Central memory CD4-positive, alpha-beta T cell (primary cell): ENCODE measurements around the gene SPG11.

Experiments
- DNase-seq: peaks from one replicate; pipeline ENCODE4 v3.0.0; 2022

The SPG11 gene

DNA sequence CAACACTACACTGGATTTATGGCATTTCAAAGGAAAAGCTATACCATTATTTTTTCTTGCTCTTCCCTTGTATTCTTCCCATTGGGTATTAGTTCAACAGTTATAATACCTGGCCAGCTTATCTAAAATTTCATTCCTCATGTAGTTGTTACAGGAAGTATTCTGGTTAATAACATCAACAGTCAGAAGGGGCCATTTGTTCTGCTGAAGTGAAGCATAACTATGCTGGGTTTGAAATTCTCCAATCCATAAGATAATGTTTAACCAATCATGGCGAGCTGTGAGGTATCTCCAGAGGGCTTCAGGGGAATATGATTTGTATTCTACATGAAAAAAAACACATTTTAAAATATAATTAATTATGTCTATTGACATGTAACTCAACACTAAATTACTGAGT, 43.4 kb downstream of the SPG11 start:
- no peak for DNase-seq

- no peak for DNase-seq
Measured at GRCh38 chr15:44616974-44617373, 46.5 kb downstream of the SPG11 start.

DNA sequence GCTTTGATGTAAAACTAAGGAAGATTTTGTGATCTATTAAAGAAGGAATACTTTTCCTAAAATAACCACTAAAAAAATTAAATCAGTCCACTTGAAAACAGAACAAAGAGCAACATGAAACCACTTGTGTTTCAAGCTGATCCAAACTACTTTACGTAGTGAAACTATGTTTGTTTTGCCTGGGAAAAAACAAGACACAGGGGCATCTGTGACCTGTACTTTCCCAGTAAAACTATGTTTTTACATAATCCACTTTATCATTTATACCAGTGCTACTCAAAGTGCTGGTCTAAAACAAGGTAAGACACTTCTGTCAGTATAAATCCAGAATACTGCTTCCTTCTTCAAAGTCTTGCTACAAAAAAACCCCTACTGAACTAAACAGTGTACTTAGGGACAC, 56.7 kb downstream of the SPG11 start:
- no peak for DNase-seq

- DNase-seq, result no peak
Measured at GRCh38 chr15:44603126-44603525, 60.3 kb downstream of the SPG11 start.

- DNase-seq, result no peak
Measured at GRCh38 chr15:44598892-44599291, 64.6 kb downstream of the SPG11 start.

DNA sequence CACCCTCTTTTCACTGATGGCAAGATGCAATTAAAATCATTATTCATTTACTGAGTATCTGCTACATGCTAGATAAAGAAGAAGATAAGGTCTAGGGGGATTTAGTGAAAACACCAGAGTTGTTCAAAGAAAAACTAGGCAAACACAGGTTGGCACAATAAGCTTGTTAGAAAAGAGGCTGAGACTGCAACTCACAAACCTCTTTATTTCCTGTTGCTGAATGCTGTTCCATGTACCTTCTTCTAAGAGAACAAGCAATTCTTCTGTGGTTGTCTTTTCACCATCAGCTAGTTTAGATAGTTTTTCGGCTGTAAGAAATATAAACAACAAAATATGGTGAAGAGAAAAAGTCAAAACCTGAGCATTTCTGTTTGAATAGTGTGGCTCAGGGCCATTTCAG, 65.4 kb downstream of the SPG11 start:
- no peak for DNase-seq

- DNase-seq, result no peak
Measured at GRCh38 chr15:44596511-44597010, 66.9 kb downstream of the SPG11 start.

DNA sequence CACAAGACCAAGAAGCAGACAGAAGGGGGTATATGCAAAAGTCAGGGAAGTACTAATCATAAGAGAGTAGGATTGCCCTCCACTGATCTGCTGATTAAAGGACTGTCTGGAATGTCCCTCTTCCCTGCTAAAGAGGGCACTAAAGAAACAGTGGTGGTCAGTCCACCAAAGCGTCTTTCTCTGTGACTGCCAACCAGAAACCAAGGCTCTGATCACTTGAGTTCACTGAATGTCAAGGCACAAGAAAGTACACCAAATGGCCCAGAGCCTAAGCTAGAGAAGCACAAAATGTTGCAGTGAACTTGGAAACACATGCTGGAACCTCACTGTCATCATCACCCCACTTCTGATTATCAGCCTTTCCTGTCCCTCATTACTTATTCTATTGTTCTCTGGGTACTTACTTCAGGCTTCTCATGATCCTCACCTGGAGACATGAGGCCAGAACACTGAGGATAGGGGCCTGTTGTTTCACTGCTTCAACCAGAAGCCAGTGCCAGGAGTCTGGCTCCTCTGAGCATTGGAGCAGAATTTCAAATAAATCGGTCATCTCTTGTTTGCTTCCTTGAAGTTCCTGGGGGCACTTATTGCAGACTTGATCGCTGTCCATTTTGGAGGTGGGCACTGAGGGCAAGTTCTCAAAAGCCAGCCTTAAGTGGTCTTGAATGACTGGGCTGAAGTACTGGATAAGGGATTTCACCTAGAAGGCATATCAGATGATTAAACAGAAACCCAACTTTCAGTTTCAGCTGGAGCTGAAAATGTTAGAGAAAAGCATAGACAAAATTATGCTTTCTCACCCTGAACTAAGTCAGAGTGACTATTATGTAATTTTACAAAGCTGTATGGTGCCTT, 67.6 kb downstream of the SPG11 start:
- DNase-seq, result no peak

GRCh38 chr15:44595246-44595645, 68.2 kb downstream of the SPG11 start:
- no peak for DNase-seq

GRCh38 chr15:44593042-44593736, 70.3 kb downstream of the SPG11 start:
- DNase-seq, result peak; percentile 51

DNA sequence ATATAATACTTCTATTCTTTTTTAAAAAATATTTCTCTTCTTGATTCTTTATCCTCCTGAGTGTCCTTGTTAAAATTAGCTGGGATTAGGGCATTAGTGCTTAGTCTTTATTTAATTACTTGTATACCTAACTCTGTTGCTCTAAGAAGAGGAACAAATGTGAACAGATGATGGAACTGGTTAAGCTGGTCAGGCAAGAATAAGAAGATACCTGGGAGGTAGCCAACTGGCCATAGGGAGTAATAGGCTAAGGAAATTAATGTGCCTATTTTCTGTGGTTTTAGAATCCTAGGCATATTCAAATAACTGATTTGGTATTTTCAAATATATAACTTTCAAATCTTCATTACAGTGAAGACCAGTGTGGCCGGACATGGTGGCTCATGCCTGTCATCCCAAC, 72.1 kb downstream of the SPG11 start:
- no peak for DNase-seq

GRCh38 chr15:44588541-44588940, 74.9 kb downstream of the SPG11 start:
- no peak for DNase-seq

- no peak for DNase-seq
Measured at GRCh38 chr15:44585633-44586032, 77.8 kb downstream of the SPG11 start.

GRCh38 chr15:44584162-44584749, 79.2 kb downstream of the SPG11 start:
- peak; percentile 43 for DNase-seq

DNA sequence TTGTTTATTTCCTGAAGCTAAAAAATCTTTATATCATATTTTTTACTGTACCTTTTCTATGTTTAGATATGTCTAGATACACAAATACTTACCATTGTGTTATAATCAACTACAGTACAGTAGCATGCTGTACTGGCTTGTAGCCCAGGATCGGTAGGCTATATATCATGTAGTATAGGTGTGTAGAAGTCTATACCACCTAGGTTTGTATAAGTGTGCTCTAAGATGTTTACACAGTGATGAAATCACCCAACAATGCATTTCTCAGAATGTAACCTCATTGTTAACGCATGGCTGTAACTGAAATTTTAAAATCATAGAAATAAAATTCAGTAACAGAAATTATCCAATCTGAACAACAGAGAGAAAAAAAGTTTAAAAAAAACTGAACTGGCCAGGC, 83.4 kb downstream of the SPG11 start:
- DNase-seq, result no peak

DNA sequence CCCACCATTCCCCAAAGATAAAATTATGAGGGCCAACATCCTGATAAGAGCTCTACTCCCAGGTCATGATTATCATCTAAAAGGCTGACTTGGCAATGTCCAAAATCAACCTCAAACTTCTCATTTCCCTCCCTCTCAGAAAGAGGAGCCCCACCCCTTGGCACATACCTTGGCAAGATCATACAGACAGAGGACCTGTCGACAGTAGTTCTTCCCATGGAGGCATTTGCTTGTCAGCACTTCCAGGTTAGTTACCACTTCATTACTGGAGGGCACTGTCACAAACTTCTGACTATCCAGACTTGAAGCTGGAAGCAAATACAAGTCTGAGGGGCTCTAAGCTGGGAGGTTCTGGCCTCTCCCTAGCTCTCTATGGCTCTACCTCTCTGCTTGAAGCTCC, 88.7 kb downstream of the SPG11 start:
- no peak for DNase-seq

DNA sequence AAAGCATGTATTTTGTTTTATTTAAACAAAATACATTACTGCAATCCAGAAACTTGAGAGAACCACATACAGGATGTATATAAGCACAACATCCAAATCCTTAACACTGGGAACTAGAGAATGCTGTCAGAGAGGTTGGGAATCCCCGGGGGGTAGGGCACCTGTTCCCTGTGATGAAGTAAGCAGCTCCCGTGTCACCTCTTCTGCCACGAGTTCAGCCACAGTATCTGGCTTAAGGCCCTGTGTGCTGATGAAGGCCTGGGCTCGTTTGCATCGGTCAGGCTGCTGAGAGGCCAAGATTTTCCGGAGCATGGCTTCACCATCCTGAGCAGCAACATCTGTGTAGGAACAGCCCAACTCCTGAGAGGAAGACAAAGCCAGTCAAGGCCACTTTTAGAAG, 90.1 kb downstream of the SPG11 start:
- DNase-seq, result no peak

GRCh38 chr15:44570361-44570760, 93.1 kb downstream of the SPG11 start:
- DNase-seq, result no peak

- no peak for DNase-seq
Measured at GRCh38 chr15:44569316-44569715, 94.1 kb downstream of the SPG11 start.

GRCh38 chr15:44568338-44568737, 95.1 kb downstream of the SPG11 start:
- no peak for DNase-seq

DNA sequence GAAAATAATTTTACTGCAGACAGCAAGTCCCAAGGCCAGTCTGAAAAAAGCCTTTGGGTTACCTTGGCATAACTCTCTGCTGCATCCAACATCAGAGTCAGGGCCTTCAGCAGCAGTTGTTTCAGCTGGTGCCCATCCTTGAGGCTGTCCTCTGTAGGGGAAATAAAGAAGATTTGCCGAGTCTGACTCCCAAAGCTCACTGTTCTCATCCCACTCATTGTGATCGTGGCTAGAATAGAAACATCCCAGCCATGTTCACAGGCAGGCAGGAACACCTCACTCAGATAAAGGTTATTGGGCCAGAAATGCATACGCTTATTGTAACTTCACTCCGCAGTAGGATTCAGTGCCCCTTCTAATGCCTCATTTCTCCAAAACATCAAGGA, 97.3 kb downstream of the SPG11 start:
- DNase-seq, result no peak

- no peak for DNase-seq
Measured at GRCh38 chr15:44565387-44566154, 97.9 kb downstream of the SPG11 start.

DNA sequence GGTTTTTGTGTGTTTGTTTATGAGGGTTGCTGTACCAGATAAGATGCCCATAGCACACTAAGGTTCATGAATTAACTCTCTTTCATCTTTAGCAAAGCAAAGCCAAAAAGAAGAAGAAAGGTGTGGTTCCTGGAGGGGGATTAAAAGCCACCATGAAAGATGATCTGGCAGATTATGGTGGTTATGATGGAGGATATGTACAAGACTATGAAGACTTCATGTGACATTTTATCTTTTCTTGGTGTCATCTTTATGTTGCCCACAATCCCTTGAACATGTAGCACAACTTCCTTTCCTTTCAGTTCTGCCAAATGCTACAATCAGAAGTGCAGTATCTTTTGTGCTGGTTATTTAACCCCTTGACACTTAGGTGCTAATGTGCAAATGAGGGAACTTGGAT, 102.5 kb downstream of the SPG11 start:
- DNase-seq, result peak; percentile 37
